GM12801 (cell line): ENCODE data around the gene PIK3R3.

ENCODE experiments used
- TF ChIP-seq, protein P1 (sequence below): IDR thresholded peaks from one replicate; pipeline ENCODE4 v1.5.1; 2011; ENCODE audit warnings: control low read depth; ENCODE audit not compliant: insufficient read length; ENCODE audit errors: extremely low read depth

Gene PIK3R3

DNA sequence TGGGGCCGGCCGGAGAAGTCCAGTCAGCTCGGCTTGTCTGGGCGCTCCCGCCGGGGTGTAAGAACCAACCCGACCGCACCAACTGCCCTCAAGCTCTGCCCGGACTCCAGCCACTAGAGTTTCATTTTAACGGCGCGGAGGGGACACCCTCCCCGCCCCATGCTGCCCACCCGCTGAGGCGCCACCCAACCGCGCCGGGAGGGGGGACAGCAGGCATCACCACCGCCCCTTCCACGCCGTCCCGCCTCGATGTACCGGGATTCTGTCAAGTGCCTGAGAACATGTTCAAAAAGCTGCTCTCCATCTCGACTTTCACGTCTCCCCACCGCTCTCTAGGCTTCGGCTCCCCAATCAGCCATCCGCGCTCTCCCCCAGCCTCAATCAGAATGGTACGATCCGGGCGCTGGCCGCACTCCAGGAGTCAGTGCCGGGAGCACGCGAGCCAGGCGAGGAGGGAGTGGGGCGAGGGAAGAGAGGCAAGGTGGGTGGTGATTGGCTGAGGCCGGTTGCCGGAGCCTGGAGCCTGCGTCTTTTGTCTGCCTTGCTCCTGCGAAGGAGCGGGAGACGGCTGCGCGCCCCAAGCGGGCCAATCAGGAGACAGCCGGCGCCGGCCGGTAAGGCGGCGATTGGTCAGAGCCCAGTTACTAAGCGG, at the start of gene PIK3R3:
Gene PIK3R3 (minus strand): TSS at position 101 of the 652 bp plus-strand sequence. CDS start 677 bp downstream, outside the sequence.
- TF ChIP-seq, protein P1, sequence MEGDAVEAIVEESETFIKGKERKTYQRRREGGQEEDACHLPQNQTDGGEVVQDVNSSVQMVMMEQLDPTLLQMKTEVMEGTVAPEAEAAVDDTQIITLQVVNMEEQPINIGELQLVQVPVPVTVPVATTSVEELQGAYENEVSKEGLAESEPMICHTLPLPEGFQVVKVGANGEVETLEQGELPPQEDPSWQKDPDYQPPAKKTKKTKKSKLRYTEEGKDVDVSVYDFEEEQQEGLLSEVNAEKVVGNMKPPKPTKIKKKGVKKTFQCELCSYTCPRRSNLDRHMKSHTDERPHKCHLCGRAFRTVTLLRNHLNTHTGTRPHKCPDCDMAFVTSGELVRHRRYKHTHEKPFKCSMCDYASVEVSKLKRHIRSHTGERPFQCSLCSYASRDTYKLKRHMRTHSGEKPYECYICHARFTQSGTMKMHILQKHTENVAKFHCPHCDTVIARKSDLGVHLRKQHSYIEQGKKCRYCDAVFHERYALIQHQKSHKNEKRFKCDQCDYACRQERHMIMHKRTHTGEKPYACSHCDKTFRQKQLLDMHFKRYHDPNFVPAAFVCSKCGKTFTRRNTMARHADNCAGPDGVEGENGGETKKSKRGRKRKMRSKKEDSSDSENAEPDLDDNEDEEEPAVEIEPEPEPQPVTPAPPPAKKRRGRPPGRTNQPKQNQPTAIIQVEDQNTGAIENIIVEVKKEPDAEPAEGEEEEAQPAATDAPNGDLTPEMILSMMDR = no peak

DNA sequence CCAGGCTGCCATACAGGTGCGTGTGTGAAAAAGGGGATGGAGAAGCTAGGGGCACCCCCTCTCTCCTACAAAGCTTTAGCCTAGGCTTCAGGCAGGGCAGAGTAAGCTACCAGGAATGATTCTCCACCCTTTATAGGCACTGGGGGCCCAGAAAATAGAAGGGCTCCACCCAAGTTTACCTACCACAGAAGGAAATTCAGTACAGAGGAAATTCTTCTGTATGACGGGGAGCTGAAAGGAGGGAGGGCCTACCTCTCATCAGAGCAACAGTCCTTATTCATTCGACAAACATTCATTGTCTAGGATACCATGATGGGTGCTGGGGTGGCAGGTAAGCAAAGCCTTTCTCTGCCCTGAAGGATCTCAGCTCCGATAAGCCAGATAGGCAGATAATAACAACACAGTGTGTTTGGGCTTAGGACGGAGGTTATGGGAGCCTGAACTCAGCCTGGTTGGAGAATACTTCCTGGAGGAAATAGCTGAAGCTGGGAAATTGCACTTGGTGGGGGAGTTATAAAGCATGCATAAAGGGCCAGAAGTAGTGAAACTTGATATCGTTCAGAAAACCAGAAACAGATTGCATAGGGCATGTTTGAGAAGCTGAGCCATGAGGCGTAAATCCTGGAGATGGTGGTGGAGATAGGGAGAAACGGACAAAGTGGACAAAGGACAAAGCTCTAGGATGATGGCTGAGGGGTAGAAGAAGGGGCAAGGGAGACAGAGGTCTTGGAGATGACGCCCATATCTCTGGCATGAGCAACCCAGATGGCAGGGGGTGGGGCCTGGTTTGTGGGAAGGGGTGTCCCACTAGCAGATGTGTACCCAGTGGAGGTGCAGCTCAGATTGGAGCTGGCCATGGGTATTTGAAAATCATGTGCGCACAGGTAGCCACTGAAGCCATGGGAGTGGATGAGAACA, 49.2 kb upstream of the PIK3R3 start:
- TF ChIP-seq, protein P1 = no peak

DNA sequence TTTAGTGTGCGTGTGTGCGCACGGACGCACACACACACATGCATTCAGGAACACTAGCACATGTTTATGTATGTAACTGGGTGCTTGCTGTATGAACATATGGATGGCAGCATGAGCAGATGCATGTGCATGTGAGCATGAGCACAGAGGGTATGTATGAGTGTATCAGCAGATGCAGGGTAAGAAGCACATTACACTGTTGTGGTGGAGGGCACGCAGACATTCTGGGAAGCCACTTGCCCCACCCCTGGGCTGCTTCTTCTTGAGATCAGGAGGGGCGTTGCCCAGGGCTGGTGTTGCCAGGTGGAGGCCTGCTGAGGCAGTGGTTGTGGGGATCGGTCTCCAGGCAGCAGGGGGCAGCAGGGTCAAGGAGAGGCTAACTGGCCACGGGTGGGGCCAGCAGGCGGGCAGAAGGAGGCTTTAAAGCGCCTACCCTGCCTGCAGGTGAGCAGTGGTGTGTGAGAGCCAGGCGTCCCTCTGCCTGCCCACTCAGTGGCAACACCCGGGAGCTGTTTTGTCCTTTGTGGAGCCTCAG, 47.7 kb upstream of the PIK3R3 start:
- TF ChIP-seq, protein P1 = no peak

DNA sequence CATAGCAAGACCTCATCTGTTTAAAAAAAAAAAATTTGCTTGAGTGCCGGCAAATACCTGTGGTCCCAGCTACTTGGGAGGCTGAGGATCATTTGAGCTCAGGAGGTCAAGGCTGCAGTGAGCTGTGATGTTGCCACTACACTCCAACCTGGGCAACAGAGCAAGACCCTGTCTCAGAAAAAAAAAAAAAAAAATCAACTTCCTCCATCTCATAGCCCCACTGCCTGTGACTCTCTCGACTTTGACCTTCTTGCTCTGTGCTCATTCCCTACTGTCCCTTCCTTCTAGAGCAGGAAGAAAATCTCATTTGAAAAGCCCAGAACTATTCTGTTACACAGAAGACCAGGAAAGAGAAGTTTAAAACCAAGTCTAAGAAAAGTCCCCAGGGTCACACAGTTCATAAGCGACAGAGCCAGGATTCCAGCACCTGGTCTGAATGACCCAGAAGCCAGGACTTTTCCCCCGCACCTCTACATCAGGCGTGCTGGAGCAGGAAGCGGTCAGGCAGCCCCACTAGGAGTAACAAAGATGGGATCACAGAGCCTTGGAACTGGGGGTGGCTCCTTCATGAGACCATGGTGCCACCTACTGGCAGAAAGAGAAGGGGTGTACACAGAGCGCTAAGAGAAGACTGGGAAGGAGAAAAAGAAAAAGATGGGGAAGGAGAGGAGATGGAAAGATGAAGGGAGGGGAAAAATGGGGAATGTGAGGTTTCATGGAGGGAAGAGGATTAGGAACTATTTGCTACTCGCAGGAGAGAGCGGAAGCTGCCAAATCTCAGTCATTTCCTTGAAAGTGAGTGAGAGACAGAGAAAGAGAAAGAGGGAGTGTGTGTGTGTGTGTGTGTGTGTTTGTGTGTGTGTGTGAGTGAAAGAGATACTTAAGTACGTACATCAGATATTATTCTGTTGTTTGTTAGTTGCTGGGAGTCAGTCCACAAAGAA, 47.0 kb upstream of the PIK3R3 start:
- TF ChIP-seq, protein P1 = peak; percentile 6

DNA sequence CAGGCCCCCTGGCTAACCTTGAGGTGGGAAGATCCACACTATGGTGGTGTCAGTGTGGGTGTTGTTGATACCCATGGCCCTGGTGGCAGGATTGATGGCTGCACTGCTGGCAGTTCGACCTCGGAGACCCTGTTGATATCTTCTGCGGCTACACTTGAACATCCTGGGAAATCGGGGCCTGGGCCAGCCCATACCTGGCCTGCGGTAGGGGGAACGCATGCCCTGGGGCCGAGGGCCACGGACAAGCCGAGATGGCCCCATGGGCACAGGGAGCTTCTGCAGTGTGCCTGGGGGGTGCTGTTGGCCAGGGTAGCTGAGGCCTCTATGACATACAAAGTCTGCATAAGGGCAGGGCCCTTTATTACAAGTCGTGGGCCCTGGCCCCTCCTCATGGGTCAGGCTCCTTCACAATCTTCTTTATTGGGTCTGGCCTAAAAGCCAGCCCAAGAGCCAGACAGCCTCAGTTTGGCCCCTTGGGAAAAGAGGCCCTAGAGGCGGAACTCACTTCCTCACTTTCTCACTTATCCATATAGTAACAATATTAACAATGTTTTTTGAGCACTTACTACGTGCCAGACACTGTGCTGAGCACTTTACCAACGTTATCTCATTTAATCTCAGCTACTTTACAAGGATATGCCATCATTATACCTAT, 43.9 kb upstream of the PIK3R3 start, which contains the start of gene P3R3URF:
Gene P3R3URF (minus strand): TSS at position 278 of the 655 bp plus-strand sequence. CDS start 17 bp downstream, at position 261.
- TF ChIP-seq, protein P1 = no peak

DNA sequence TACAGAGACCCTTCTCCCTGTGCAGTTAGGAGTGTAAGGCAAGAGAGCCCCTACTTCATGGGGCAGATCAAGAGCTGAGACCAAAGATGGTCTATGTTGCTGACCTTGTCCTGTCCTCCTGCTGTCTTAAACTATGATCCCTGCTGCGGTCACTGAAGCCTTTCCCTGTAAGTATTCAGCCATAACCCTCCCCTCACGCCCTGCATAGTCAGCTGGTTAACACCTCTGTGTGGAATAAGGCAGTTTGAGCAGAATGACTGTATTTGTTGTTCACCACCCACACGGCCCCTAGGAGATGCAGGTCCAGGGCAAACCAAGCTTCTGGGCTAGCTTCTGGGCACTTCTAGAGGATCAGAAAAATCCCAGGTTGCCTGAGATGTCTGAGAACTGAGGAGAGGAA, 42.8 kb upstream of the PIK3R3 start:
- TF ChIP-seq, protein P1 = no peak
